CD4-positive, alpha-beta memory T cell (primary cell): ENCODE results near the gene KRTAP9-7. TPM values are rescaled to one million over a fixed set of nuclear protein-coding genes. Genes with fewer than 3 reads are reported as not detected.
"Not testable (repeated sequence)": the region's sequence is repeated elsewhere in the genome, so short reads cannot be mapped to it uniquely, and the experiment has no call there.

Experiments
- CTCF ChIA-PET: fragments of 350-600 bp; sonication (Branson Sonifier 250); formaldehyde crosslinking; loops from one replicate; lab custom pipeline; 2021; ENCODE audit warnings: inconsistent platforms; ENCODE audit not compliant: partially characterized antibody; lab: Charles Lee
- POLR2A ChIA-PET: fragments of 350-600 bp; sonication (Branson Sonifier 250); formaldehyde crosslinking; loops from one replicate; lab custom pipeline; 2021; ENCODE audit not compliant: partially characterized antibody; lab: Charles Lee
- DNase-seq, 5 donors: peaks; one replicate each; pipeline versions ENCODE4 v3.0.0 to v3.0.0-alpha.2; 2020 to 2022; ENCODE audit warnings: mixed read lengths in 1 of 5
- H3K27ac ChIP-seq: one replicate; pipeline ENCODE4 v1.7.0; 2013; ENCODE audit warnings: low read depth, low read length
- H3K27me3 ChIP-seq: 2 replicates; pipeline ENCODE4 v1.7.0; 2013; ENCODE audit warnings: mild to moderate bottlenecking, low read length, moderate library complexity; ENCODE audit not compliant: insufficient read depth
- H3K36me3 ChIP-seq: 2 replicates; pipeline ENCODE4 v1.7.0; 2013; ENCODE audit warnings: mild to moderate bottlenecking, low read length, moderate library complexity; ENCODE audit not compliant: insufficient read depth
- H3K4me1 ChIP-seq: 2 replicates; pipeline ENCODE4 v1.7.0; 2013; ENCODE audit warnings: mild to moderate bottlenecking, low read length, moderate library complexity; ENCODE audit not compliant: insufficient read depth
- H3K4me3 ChIP-seq, 2 donors: one replicate each; pipeline ENCODE4 v1.7.0; 2013; ENCODE audit warnings: low read length in 2 of 2, mild to moderate bottlenecking in 1 of 2
- H3K9me3 ChIP-seq, 2 donors: one replicate each; pipeline ENCODE4 v1.7.0; 2013; ENCODE audit warnings: low read length in 2 of 2, control low read depth in 1 of 2; ENCODE audit not compliant: control insufficient read depth in 1 of 2
- H3K27ac Mint-ChIP-seq, 7 donors: one replicate each; pipeline ENCODE4 v1.8.0; 2020 to 2021; ENCODE audit warnings: mixed read lengths in 7 of 7, mild to moderate bottlenecking in 6 of 7, inconsistent platforms in 3 of 7, moderate library complexity in 3 of 7
- H3K27me3 Mint-ChIP-seq, 2 donors: one replicate each; pipeline ENCODE4 v1.8.0; 2020 to 2021; ENCODE audit warnings: mixed read lengths in 2 of 2
- H3K36me3 Mint-ChIP-seq, 2 donors: one replicate each; pipeline ENCODE4 v1.8.0; 2020 to 2021; ENCODE audit warnings: mixed read lengths in 2 of 2, inconsistent platforms in 1 of 2, mild to moderate bottlenecking in 1 of 2
- H3K4me1 Mint-ChIP-seq, 4 donors: one replicate each; pipeline ENCODE4 v1.8.0; 2020 to 2021; ENCODE audit warnings: mixed read lengths in 4 of 4, mild to moderate bottlenecking in 1 of 4
- H3K4me3 Mint-ChIP-seq, 8 donors: one replicate each; pipeline ENCODE4 v1.8.0; 2020 to 2021; ENCODE audit warnings: mixed read lengths in 8 of 8, mild to moderate bottlenecking in 7 of 8, moderate library complexity in 6 of 8, inconsistent platforms in 3 of 8
- H3K9me3 Mint-ChIP-seq, 8 donors: one replicate each; pipeline ENCODE4 v1.8.0; 2020 to 2021; ENCODE audit warnings: mixed read lengths in 8 of 8, mild to moderate bottlenecking in 5 of 8, inconsistent platforms in 3 of 8, moderate library complexity in 1 of 8
- intact Hi-C: fragments of 100-400 bp; cut with micrococcal nuclease; formaldehyde crosslinking; loops from one replicate; pipeline ENCODE4 v1.15.1; 2023
- polyA plus RNA-seq, 2 donors: library from polyadenylated mRNA; unstranded; fragments of 300-500 nt; fragmentation: Illumina TruSeq; gene quantifications; one replicate each; pipeline ENCODE4 v1.2.3, GENCODE V29; 2021
- total RNA-seq, 2 experiments: library from RNA; stranded (reverse); gene quantifications; one replicate each; pipeline ENCODE4 v1.2.3, GENCODE V29; 2021

Gene KRTAP9-7
- total and polyA plus RNA-seq, 4 experiments from 2014 or later, result not detected

DNA sequence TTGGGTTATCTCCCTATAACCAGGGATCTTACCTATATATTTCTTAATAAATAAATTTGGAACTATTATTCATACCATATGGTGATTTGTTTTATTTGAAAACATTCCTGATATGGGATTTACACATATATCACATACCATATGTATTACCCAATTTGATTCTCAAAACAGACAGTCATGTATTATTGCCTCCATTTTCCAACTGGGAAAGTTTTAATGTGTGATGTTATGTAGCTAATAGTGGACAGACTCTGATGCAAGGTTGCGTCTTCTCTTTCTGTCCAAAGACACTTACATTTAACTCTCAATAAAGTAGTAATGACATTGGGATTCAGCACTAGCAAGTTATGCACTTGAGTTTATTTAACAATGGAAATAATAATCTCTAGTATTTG lies 19.2 kb upstream of the KRTAP9-7 start:
- Histone ChIP-seq H3K4me3 (no peak overlapping the region), H3K27ac (no peak overlapping the region), H3K4me1 (no peaks in the 10 kb centered on the region), H3K27me3 (no peaks in the 10 kb centered on the region), H3K36me3 (no peaks in the 10 kb centered on the region), H3K9me3 (no peaks in the 10 kb centered on the region)
- Mint-ChIP-seq H3K4me3 (no peak overlapping the region), H3K9me3 (no peaks in the 10 kb centered on the region), H3K4me1 (peaks cover 4 to 12% (median 9%) of the 10 kb centered on the region in 4 donors), H3K27me3 (peaks cover 16 to 22% of the 10 kb centered on the region in 2 donors), H3K36me3 (no peaks in the 10 kb centered on the region), H3K27ac (no peak overlapping the region)
- DNase-seq, result no peak
- POLR2A ChIA-PET, result no interaction called here
- intact Hi-C loops, result no loop called here
- CTCF ChIA-PET, result no interaction called here

DNA sequence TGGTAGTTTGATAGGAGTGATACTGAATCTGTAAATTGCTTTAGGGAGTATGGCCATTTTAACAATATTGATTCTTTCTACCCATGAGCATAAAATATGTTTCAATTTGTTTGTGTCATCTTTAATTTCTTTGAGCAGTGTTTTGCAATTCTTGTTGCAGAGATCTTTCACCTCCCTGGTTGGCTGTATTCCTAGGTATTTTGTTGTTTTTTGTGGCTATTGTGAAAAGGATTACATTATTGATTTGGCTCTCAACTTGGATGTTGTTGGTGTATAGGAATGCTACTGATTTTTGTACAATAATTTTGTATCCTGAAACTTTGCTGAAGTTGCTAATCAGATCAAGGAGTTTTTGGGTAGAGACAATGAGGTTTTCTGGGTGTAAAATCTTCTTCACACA lies 17.1 kb upstream of the KRTAP9-7 start:
- Mint-ChIP-seq H3K4me1 (peaks cover 8 to 17% (median 13%) of the 10 kb centered on the region in 4 donors), H3K27me3 (peaks cover 18 to 20% of the 10 kb centered on the region in 2 donors), H3K36me3 (no peaks in the 10 kb centered on the region), H3K4me3 (no peak overlapping the region), H3K27ac (no peak overlapping the region), H3K9me3 (peaks cover 0 to 2% (median 0%) of the 10 kb centered on the region in 8 donors)
- no peaks in the 10 kb centered on the region for H3K27me3 ChIP-seq
- H3K4me1 ChIP-seq, result no peaks in the 10 kb centered on the region
- no peaks in the 10 kb centered on the region for H3K36me3 ChIP-seq
- no peak overlapping the region for H3K27ac ChIP-seq
- DNase-seq, result no peak
- intact Hi-C loops, result no loop called here
- no peaks in the 10 kb centered on the region for H3K9me3 ChIP-seq
- ChIA-PET POLR2A (no interaction called here), CTCF (no interaction called here)
- H3K4me3 ChIP-seq, result no peak overlapping the region

DNA sequence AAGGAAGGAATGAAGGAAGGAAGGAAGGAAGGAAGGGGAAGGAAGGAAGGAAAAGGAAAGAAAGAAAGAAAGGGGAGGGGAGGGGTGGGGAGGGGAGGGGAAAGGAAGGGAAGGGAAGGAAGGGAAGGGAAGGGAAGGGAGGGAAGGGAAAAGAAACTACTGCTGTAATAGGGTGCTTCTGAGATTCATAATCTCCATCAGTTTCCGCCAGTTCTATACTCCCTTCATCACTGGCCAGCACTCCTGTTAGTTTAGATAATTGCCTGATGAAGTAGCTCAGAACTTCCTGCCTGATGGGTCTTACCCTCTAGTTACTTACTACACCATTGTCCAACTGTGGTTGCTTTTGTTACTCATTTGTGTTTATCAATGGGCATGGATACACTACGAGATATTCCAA lies 12.3 kb upstream of the KRTAP9-7 start:
- Mint-ChIP-seq H3K27me3 (peaks cover 17 to 27% of the 10 kb centered on the region in 2 donors), H3K4me1 (peaks cover 10 to 30% (median 15%) of the 10 kb centered on the region in 4 donors), H3K36me3 (no peaks in the 10 kb centered on the region), H3K9me3 (peaks cover 0 to 2% (median 0%) of the 10 kb centered on the region in 8 donors), H3K4me3 (no peak overlapping the region), H3K27ac (no peak overlapping the region)
- ChIA-PET CTCF (no interaction called here), POLR2A (no interaction called here)
- no peaks in the 10 kb centered on the region for H3K36me3 ChIP-seq
- no peaks in the 10 kb centered on the region for H3K4me1 ChIP-seq
- H3K9me3 ChIP-seq, result no peaks in the 10 kb centered on the region
- no peak overlapping the region for H3K27ac ChIP-seq
- DNase-seq, result no peak
- intact Hi-C loops, result loop anchor here (5.0 kb wide), 1 partner anchor 44 kb away; the partner anchor contains the start of gene KRTAP16-1
- H3K4me3 ChIP-seq, result no peak overlapping the region
- no peaks in the 10 kb centered on the region for H3K27me3 ChIP-seq

DNA sequence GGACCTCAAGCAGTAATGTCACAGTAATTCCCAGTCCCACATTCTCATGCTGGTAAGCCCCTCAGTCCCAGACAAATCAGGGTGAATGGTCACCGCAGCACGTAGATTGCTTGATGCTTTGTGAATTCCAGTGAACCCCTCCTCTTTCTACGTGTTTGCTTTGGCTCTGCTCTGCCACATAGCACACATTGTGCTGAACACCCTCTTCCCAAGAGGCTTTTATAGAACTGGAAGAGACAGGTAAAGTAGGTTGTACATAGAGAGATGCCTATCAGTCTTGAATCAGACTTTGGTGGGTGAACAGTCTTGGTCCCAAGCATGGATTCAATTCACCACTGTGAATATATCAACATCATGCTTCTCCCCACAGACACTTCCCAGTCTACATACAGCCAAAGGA lies 10.9 kb upstream of the KRTAP9-7 start:
- Mint-ChIP-seq H3K9me3 (peaks cover 0 to 2% (median 0%) of the 10 kb centered on the region in 8 donors), H3K4me1 (peaks cover 10 to 30% (median 15%) of the 10 kb centered on the region in 4 donors), H3K27me3 (peaks cover 20 to 27% of the 10 kb centered on the region in 2 donors), H3K27ac (peak overlapping the region in 1 of 7 donors; percentile 1), H3K4me3 (no peak overlapping the region), H3K36me3 (no peaks in the 10 kb centered on the region)
- H3K27me3 ChIP-seq, result no peaks in the 10 kb centered on the region
- no peak overlapping the region for H3K4me3 ChIP-seq
- no peaks in the 10 kb centered on the region for H3K9me3 ChIP-seq
- no peaks in the 10 kb centered on the region for H3K4me1 ChIP-seq
- intact Hi-C loops, result loop anchor here (1.0 to 5.0 kb wide), 2 partner anchors 12 to 43 kb away; partner anchors contain the start of gene KRTAP16-1
- ChIA-PET CTCF (no interaction called here), POLR2A (no interaction called here)
- no peaks in the 10 kb centered on the region for H3K36me3 ChIP-seq
- no peak overlapping the region for H3K27ac ChIP-seq
- no peak for DNase-seq

DNA sequence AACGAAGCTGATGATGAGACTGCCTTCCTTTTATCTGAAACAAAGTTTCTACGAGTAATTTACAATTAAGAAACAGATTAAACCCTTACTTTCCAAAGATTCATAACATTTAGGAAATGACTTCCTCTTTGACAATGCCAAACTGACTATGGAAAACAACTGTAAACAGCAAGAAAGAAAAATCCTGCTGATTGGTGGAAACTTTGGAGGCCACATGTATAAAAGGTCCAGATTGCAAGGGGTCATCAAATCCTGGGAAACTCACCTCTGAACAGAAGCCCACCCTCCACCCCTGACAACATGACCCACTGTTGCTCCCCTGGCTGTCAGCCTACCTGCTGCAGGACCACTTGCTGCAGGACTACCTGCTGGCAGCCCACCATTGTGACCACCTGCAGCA lies 10.4 kb upstream of the KRTAP9-7 start, which contains the start of gene KRTAP9-6:
Gene KRTAP9-6 (plus strand): TSS at position 301 of the 400 bp plus-strand sequence. CDS start 0 bp downstream, at position 301.
- no peaks in the 10 kb centered on the region for H3K9me3 ChIP-seq
- no peaks in the 10 kb centered on the region for H3K27me3 ChIP-seq
- intact Hi-C loops, result no loop called here
- Mint-ChIP-seq H3K27me3 (peaks cover 18 to 27% of the 10 kb centered on the region in 2 donors), H3K9me3 (peaks cover 0 to 2% (median 0%) of the 10 kb centered on the region in 8 donors), H3K36me3 (no peaks in the 10 kb centered on the region), H3K27ac (peak within 1 kb of the TSS in 2 of 7 donors; percentile 1 to 13), H3K4me3 (no peak within 1 kb of the TSS), H3K4me1 (peaks cover 10 to 27% (median 15%) of the 10 kb centered on the region in 4 donors)
- H3K4me1 ChIP-seq, result no peaks in the 10 kb centered on the region
- H3K27ac ChIP-seq, result no peak within 1 kb of the TSS
- no peak for DNase-seq
- POLR2A ChIA-PET, result no interaction called here
- no peak within 1 kb of the TSS for H3K4me3 ChIP-seq
- H3K36me3 ChIP-seq, result no peaks in the 10 kb centered on the region
- CTCF ChIA-PET, result no interaction called here

DNA sequence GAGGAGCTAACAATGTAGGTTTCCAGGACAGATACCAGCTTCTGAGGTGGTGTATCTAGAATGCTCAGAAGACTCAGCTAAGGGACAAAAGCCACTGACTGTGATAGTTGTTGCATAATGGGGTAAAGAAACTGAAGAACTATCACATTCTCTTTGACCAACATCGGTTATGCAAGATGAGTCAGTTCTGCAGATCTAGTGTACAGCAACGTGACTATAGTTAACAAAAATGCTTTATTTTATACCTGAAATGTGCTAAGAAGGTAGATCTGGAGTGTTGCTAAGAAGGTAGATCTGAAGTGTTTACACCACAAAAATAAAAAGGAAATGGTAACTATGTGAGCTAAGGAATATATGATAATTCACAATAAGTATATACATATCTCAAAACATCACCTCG lies 7.8 kb upstream of the KRTAP9-7 start:
- H3K4me3 Mint-ChIP-seq, result no peak overlapping the region
- H3K9me3 Mint-ChIP-seq, result peaks cover 0 to 2% (median 0%) of the 10 kb centered on the region in 8 donors
- DNase-seq, result no peak
- no peak overlapping the region for H3K4me3 ChIP-seq
- ChIA-PET CTCF (interaction anchor here (1.3 kb wide), 1 partner anchor 55 kb away, joined by 4 read pairs; no protein-coding TSS in a partner anchor), POLR2A (no interaction called here)
- no peaks in the 10 kb centered on the region for H3K9me3 ChIP-seq
- H3K27ac ChIP-seq, result no peak overlapping the region
- H3K4me1 Mint-ChIP-seq, result peaks cover 0 to 15% (median 8%) of the 10 kb centered on the region in 4 donors
- H3K36me3 ChIP-seq, result no peaks in the 10 kb centered on the region
- no peaks in the 10 kb centered on the region for H3K4me1 ChIP-seq
- intact Hi-C loops, result no loop called here
- peaks cover 9 to 19% of the 10 kb centered on the region in 2 donors for H3K27me3 Mint-ChIP-seq
- no peaks in the 10 kb centered on the region for H3K36me3 Mint-ChIP-seq
- no peaks in the 10 kb centered on the region for H3K27me3 ChIP-seq
- H3K27ac Mint-ChIP-seq, result no peak overlapping the region

DNA sequence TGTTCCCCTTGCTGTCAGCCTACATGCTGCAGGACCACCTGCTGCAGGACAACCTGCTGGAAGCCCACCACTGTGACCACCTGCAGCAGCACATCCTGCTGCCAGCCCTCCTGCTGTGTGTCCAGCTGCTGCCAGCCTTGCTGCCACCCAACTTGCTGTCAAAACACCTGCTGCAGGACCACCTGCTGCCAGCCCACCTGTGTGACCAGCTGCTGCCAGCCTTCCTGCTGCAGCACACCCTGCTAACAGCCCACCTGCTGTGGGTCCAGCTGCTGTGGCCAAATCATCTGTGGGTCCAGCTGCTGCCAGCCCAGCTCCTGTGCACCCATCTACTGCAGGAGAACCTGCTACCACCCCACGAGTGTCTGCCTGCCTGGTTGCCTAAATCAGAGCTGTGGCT lies 4.2 kb upstream of the KRTAP9-7 start:
- intact Hi-C loops, H3K27ac ChIP-seq, DNase-seq, H3K9me3 ChIP-seq, H3K4me1 ChIP-seq, H3K36me3 Mint-ChIP-seq, H3K27ac Mint-ChIP-seq, POLR2A ChIA-PET, H3K9me3 Mint-ChIP-seq, H3K27me3 ChIP-seq, H3K36me3 ChIP-seq, H3K4me3 Mint-ChIP-seq, H3K4me3 ChIP-seq: not testable (repeated sequence)
- Mint-ChIP-seq H3K27me3 (peaks cover 14 to 16% of the 10 kb centered on the region in 2 donors), H3K4me1 (peaks cover 0 to 10% (median 4%) of the 10 kb centered on the region in 4 donors)
- CTCF ChIA-PET, result interaction anchor here (3.0 kb wide), 1 partner anchor 51 kb away, joined by 10 read pairs; no protein-coding TSS in a partner anchor
